GM23248 (cell line): ENCODE data around the gene NFIA. TPM values are rescaled to one million over a fixed set of nuclear protein-coding genes. Genes with fewer than 3 reads are reported as not detected.
A peak's percentile ranks its signal among the peaks of the same experiment; 100 is the strongest.

Experiments
- DNase-seq: peaks from one replicate; pipeline ENCODE4 v3.0.0-alpha.2; 2015
- H2AFZ ChIP-seq: fragments of 200-600 bp; sonication (generic); 2 replicates; pipeline ENCODE4 v1.6.1; 2016; ENCODE audit warnings: antibody characterized with exemption
- H3F3A ChIP-seq: fragments of 200-600 bp; sonication (generic); 2 replicates; pipeline ENCODE4 v1.6.1; 2016; ENCODE audit warnings: mild to moderate bottlenecking, antibody characterized with exemption, mixed run types; ENCODE audit not compliant: insufficient read depth
- H3K27ac ChIP-seq: fragments of 200-600 bp; sonication (generic); 2 replicates; pipeline ENCODE4 v1.5.1; 2016; ENCODE audit warnings: mild to moderate bottlenecking
- H3K27me3 ChIP-seq: fragments of 200-600 bp; sonication (generic); replicated peaks from 2 replicates; pipeline ENCODE4 v1.6.1; 2016; ENCODE audit warnings: mild to moderate bottlenecking; ENCODE audit not compliant: insufficient read depth
- H3K36me3 ChIP-seq: fragments of 200-600 bp; sonication (generic); 2 replicates; pipeline ENCODE4 v1.6.1; 2016; ENCODE audit warnings: low read depth, mild to moderate bottlenecking
- H3K4me1 ChIP-seq: fragments of 200-600 bp; sonication (generic); 2 replicates; pipeline ENCODE4 v1.6.1; 2016; ENCODE audit warnings: mild to moderate bottlenecking; ENCODE audit not compliant: insufficient read depth
- H3K4me2 ChIP-seq: fragments of 200-600 bp; sonication (generic); one replicate; pipeline ENCODE4 v1.6.1; 2016; ENCODE audit warnings: mild to moderate bottlenecking; ENCODE audit not compliant: unreplicated experiment
- H3K4me3 ChIP-seq: fragments of 200-600 bp; sonication (generic); 2 replicates; pipeline ENCODE4 v1.5.1; 2016; ENCODE audit warnings: mild to moderate bottlenecking
- H3K79me2 ChIP-seq: fragments of 200-600 bp; sonication (generic); 2 replicates; pipeline ENCODE4 v1.6.1; 2016; ENCODE audit warnings: mild to moderate bottlenecking; ENCODE audit not compliant: insufficient read depth
- H3K9ac ChIP-seq: fragments of 200-600 bp; sonication (generic); 2 replicates; pipeline ENCODE4 v1.6.1; 2016; ENCODE audit warnings: mild to moderate bottlenecking
- H3K9me2 ChIP-seq: fragments of 200-600 bp; sonication (generic); 2 replicates; pipeline ENCODE4 v1.6.1; 2016; ENCODE audit warnings: mixed run types, mild to moderate bottlenecking, moderate library complexity; ENCODE audit not compliant: insufficient read depth
- H3K9me3 ChIP-seq: fragments of 200-600 bp; sonication (generic); one replicate; pipeline ENCODE4 v1.6.1; 2017; ENCODE audit warnings: low read depth
- H4K20me1 ChIP-seq: fragments of 200-600 bp; sonication (generic); 2 replicates; pipeline ENCODE4 v1.6.0; 2016; ENCODE audit not compliant: insufficient read depth
- EZH2 ChIP-seq: fragments of 200-600 bp; sonication (generic); IDR thresholded peaks from 2 replicates; pipeline ENCODE4 v1.6.1; 2018; ENCODE audit warnings: antibody characterized with exemption, mild to moderate bottlenecking; ENCODE audit not compliant: insufficient read depth, poor library complexity, severe bottlenecking
- EZH2phosphoT487 ChIP-seq: fragments of 200-600 bp; sonication (generic); IDR thresholded peaks from 2 replicates; pipeline ENCODE4 v1.6.1; 2018; ENCODE audit warnings: antibody characterized with exemption, moderate library complexity, mild to moderate bottlenecking, low read depth; ENCODE audit not compliant: insufficient read depth
- WGBS, 2 experiments: methylation state at CpG; one replicate each; pipeline ENCODE4 v1.1.6; 2015 to 2017; ENCODE audit warnings: low lambda C conversion rate in 2 of 2, low coverage in 1 of 2; ENCODE audit errors: missing lambda C conversion rate in 2 of 2; 5-methylcytosine and 5-hydroxymethylcytosine counted together
- in situ Hi-C: fragments of 300-500 bp; cut with MboI; formaldehyde crosslinking; loops from 2 replicates; pipeline ENCODE4 v1.15.0; 2020
- polyA plus RNA-seq: library from polyadenylated mRNA; unstranded; fragments of >200 nt; fragmentation: Nextera tagmentation; extraction: Ambion mirVana; gene quantifications from 2 replicates; pipeline ENCODE4 v1.2.1, GENCODE V29; 2016
- total RNA-seq: library from RNA; depleted of rRNA; stranded (reverse); fragments of >200 nt; shearing (Covaris generic); gene quantifications from 2 replicates; pipeline ENCODE4 v1.2.3, GENCODE V29; 2014

The NFIA gene
- total and polyA plus RNA-seq, 2 experiments from 2014 or later = 3.4 to 8.8 TPM

GRCh38 chr1:61237659-61238358 lies 155.4 kb downstream of the NFIA start:
- no peak overlapping the region for H3K9ac ChIP-seq
- DNase-seq = no peak
- no peaks in the 10 kb centered on the region for H3K27me3 ChIP-seq
- no peaks in the 10 kb centered on the region for H3K4me1 ChIP-seq
- H3F3A ChIP-seq = no peaks in the 10 kb centered on the region
- no peaks in the 10 kb centered on the region for H3K9me3 ChIP-seq
- no peak overlapping the region for H3K4me3 ChIP-seq
- WGBS, 2 experiments = 97 to 98% methylated on average over 3 of the region's 3 CpGs
- H2AFZ ChIP-seq = no peak overlapping the region
- in situ Hi-C loops = no loop called here
- H3K27ac ChIP-seq = no peak overlapping the region
- H3K9me2 ChIP-seq = no peaks in the 10 kb centered on the region
- H3K36me3 ChIP-seq = no peaks in the 10 kb centered on the region
- H3K4me2 ChIP-seq = no peak overlapping the region
- TF ChIP-seq EZH2phosphoT487 (no peak), EZH2 (no peak)
- H4K20me1 ChIP-seq = no peaks in the 10 kb centered on the region
- no peaks in the 10 kb centered on the region for H3K79me2 ChIP-seq

GRCh38 chr1:61238359-61238665 lies 156.0 kb downstream of the NFIA start:
- Histone ChIP-seq H3K36me3 (no peaks in the 10 kb centered on the region), H3K9me2 (no peaks in the 10 kb centered on the region), H3K27me3 (no peaks in the 10 kb centered on the region), H4K20me1 (no peaks in the 10 kb centered on the region), H3K4me2 (no peak overlapping the region), H3K9ac (no peak overlapping the region), H3K4me1 (no peaks in the 10 kb centered on the region), H2AFZ (no peak overlapping the region), H3K27ac (no peak overlapping the region), H3K4me3 (no peak overlapping the region), H3F3A (no peaks in the 10 kb centered on the region), H3K79me2 (no peaks in the 10 kb centered on the region), H3K9me3 (no peaks in the 10 kb centered on the region)
- WGBS, 2 experiments = 85 to 87% methylated on average over 5 of the region's 5 CpGs
- no peak for DNase-seq
- no peak for TF ChIP-seq EZH2
- no peak for TF ChIP-seq EZH2phosphoT487
- in situ Hi-C loops = no loop called here

GRCh38 chr1:61240878-61241277 lies 158.5 kb downstream of the NFIA start:
- WGBS, 2 experiments = 91 to 95% methylated on average over 3 of the region's 3 CpGs
- no peaks in the 10 kb centered on the region for H4K20me1 ChIP-seq
- H3K4me3 ChIP-seq = no peak overlapping the region
- H3K4me1 ChIP-seq = no peaks in the 10 kb centered on the region
- H2AFZ ChIP-seq = no peak overlapping the region
- H3K36me3 ChIP-seq = no peaks in the 10 kb centered on the region
- H3K4me2 ChIP-seq = no peak overlapping the region
- no peaks in the 10 kb centered on the region for H3K9me3 ChIP-seq
- no peaks in the 10 kb centered on the region for H3K79me2 ChIP-seq
- no peak for TF ChIP-seq EZH2
- no peak for TF ChIP-seq EZH2phosphoT487
- DNase-seq = no peak
- H3K27ac ChIP-seq = no peak overlapping the region
- H3K9me2 ChIP-seq = no peaks in the 10 kb centered on the region
- H3F3A ChIP-seq = peaks cover 6% of the 10 kb centered on the region; the same call in 1 of the 2 replicates
- H3K27me3 ChIP-seq = no peaks in the 10 kb centered on the region
- in situ Hi-C loops = no loop called here
- no peak overlapping the region for H3K9ac ChIP-seq

- no peak overlapping the region for H3K9ac ChIP-seq
- WGBS, 2 experiments = 37 to 39% methylated on average over 4 of the region's 4 CpGs
- H3K9me3 ChIP-seq = no peaks in the 10 kb centered on the region
- no peaks in the 10 kb centered on the region for H3K4me1 ChIP-seq
- H3K27ac ChIP-seq = no peak overlapping the region
- no peak overlapping the region for H3K4me2 ChIP-seq
- no peak overlapping the region for H2AFZ ChIP-seq
- H3K27me3 ChIP-seq = no peaks in the 10 kb centered on the region
- TF ChIP-seq EZH2 (no peak), EZH2phosphoT487 (no peak)
- no peaks in the 10 kb centered on the region for H4K20me1 ChIP-seq
- in situ Hi-C loops = no loop called here
- H3K4me3 ChIP-seq = no peak overlapping the region
- no peaks in the 10 kb centered on the region for H3K36me3 ChIP-seq
- H3F3A ChIP-seq = peaks cover 6% of the 10 kb centered on the region; the same call in 1 of the 2 replicates
- no peaks in the 10 kb centered on the region for H3K9me2 ChIP-seq
- DNase-seq = peak; percentile 13
- no peaks in the 10 kb centered on the region for H3K79me2 ChIP-seq
Measured at GRCh38 chr1:61241411-61241838, 159.1 kb downstream of the NFIA start.

- H3K9me2 ChIP-seq = no peaks in the 10 kb centered on the region
- H4K20me1 ChIP-seq = no peaks in the 10 kb centered on the region
- no peak overlapping the region for H3K4me2 ChIP-seq
- DNase-seq = no peak
- no peaks in the 10 kb centered on the region for H3K9me3 ChIP-seq
- H3K9ac ChIP-seq = no peak overlapping the region
- no peak overlapping the region for H2AFZ ChIP-seq
- no peaks in the 10 kb centered on the region for H3K4me1 ChIP-seq
- H3K27ac ChIP-seq = no peak overlapping the region
- no peak overlapping the region for H3K4me3 ChIP-seq
- H3K36me3 ChIP-seq = no peaks in the 10 kb centered on the region
- H3K79me2 ChIP-seq = no peaks in the 10 kb centered on the region
- in situ Hi-C loops = no loop called here
- peaks cover 6% of the 10 kb centered on the region; the same call in 1 of the 2 replicates for H3F3A ChIP-seq
- 83 to 92% methylated on average over 2 of the region's 2 CpGs for WGBS, 2 experiments
- no peaks in the 10 kb centered on the region for H3K27me3 ChIP-seq
- TF ChIP-seq EZH2 = no peak
Measured at GRCh38 chr1:61241973-61242381, 159.6 kb downstream of the NFIA start.
